Measurements from ENCODE around the gene AIG1.

Gene AIG1

GRCh38 chr6:143096403-143096802, 35.7 kb downstream of the AIG1 start:
- H3K9me3 ChIP-seq (ENCODE audit: control insufficient read depth, insufficient read depth, low read length), result no peaks in the 10 kb centered on the region
- H3K36me3 ChIP-seq (ENCODE audit: insufficient read depth, low read length), result no peaks in the 10 kb centered on the region
- no peak overlapping the region for H3K9ac ChIP-seq (ENCODE audit: low read depth, low read length)
- H3K4me1 ChIP-seq (ENCODE audit: insufficient read depth, low read length), result no peaks in the 10 kb centered on the region

- Histone ChIP-seq H3K9me3 (ENCODE audit: control insufficient read depth, insufficient read depth, low read length) (no peaks in the 10 kb centered on the region), H3K4me1 (ENCODE audit: insufficient read depth, low read length) (no peaks in the 10 kb centered on the region), H3K9ac (ENCODE audit: low read depth, low read length) (no peak overlapping the region), H3K36me3 (ENCODE audit: insufficient read depth, low read length) (no peaks in the 10 kb centered on the region)
Observed at GRCh38 chr6:143097224-143097795, 36.6 kb downstream of the AIG1 start.

- H3K9me3 ChIP-seq (ENCODE audit: control insufficient read depth, insufficient read depth, low read length), result no peaks in the 10 kb centered on the region
Observed at GRCh38 chr6:143098054-143098671, 37.5 kb downstream of the AIG1 start.

GRCh38 chr6:143099647-143100046, 39.0 kb downstream of the AIG1 start:
- H3K9me3 ChIP-seq (ENCODE audit: control insufficient read depth, insufficient read depth, low read length), result no peaks in the 10 kb centered on the region
- H3K36me3 ChIP-seq (ENCODE audit: insufficient read depth, low read length), result no peaks in the 10 kb centered on the region
- H3K9ac ChIP-seq (ENCODE audit: low read depth, low read length), result no peak overlapping the region
- no peaks in the 10 kb centered on the region for H3K4me1 ChIP-seq (ENCODE audit: insufficient read depth, low read length)

More at GRCh38 chr6:143098054-143098671, 37.5 kb downstream of the AIG1 start:
- Histone ChIP-seq H3K9ac (ENCODE audit: low read depth, low read length) (no peak overlapping the region), H3K4me1 (ENCODE audit: insufficient read depth, low read length) (no peaks in the 10 kb centered on the region), H3K36me3 (ENCODE audit: insufficient read depth, low read length) (no peaks in the 10 kb centered on the region)

GRCh38 chr6:143100429-143100828, 39.7 kb downstream of the AIG1 start:
- H3K36me3 ChIP-seq (ENCODE audit: insufficient read depth, low read length), result no peaks in the 10 kb centered on the region
- no peaks in the 10 kb centered on the region for H3K4me1 ChIP-seq (ENCODE audit: insufficient read depth, low read length)
- H3K9me3 ChIP-seq (ENCODE audit: control insufficient read depth, insufficient read depth, low read length), result no peaks in the 10 kb centered on the region
- H3K9ac ChIP-seq (ENCODE audit: low read depth, low read length), result no peak overlapping the region

- H3K9me3 ChIP-seq (ENCODE audit: control insufficient read depth, insufficient read depth, low read length), result no peaks in the 10 kb centered on the region
- H3K36me3 ChIP-seq (ENCODE audit: insufficient read depth, low read length), result no peaks in the 10 kb centered on the region
- no peak overlapping the region for H3K9ac ChIP-seq (ENCODE audit: low read depth, low read length)
- H3K4me1 ChIP-seq (ENCODE audit: insufficient read depth, low read length), result no peaks in the 10 kb centered on the region
Observed at GRCh38 chr6:143103916-143104315, 43.2 kb downstream of the AIG1 start.

- Histone ChIP-seq H3K4me1 (ENCODE audit: insufficient read depth, low read length) (no peaks in the 10 kb centered on the region), H3K9ac (ENCODE audit: low read depth, low read length) (no peak overlapping the region), H3K36me3 (ENCODE audit: insufficient read depth, low read length) (no peaks in the 10 kb centered on the region), H3K9me3 (ENCODE audit: control insufficient read depth, insufficient read depth, low read length) (no peaks in the 10 kb centered on the region)
Observed at GRCh38 chr6:143107440-143107839, 46.8 kb downstream of the AIG1 start.

- Histone ChIP-seq H3K36me3 (ENCODE audit: insufficient read depth, low read length) (no peaks in the 10 kb centered on the region), H3K9ac (ENCODE audit: low read depth, low read length) (no peak overlapping the region), H3K4me1 (ENCODE audit: insufficient read depth, low read length) (no peaks in the 10 kb centered on the region), H3K9me3 (ENCODE audit: control insufficient read depth, insufficient read depth, low read length) (no peaks in the 10 kb centered on the region)
Observed at GRCh38 chr6:143107911-143108761, 47.4 kb downstream of the AIG1 start.

- Histone ChIP-seq H3K9ac (ENCODE audit: low read depth, low read length) (no peak overlapping the region), H3K4me1 (ENCODE audit: insufficient read depth, low read length) (no peaks in the 10 kb centered on the region), H3K36me3 (ENCODE audit: insufficient read depth, low read length) (no peaks in the 10 kb centered on the region), H3K9me3 (ENCODE audit: control insufficient read depth, insufficient read depth, low read length) (no peaks in the 10 kb centered on the region)
Observed at GRCh38 chr6:143109196-143109595, 48.5 kb downstream of the AIG1 start.

- Histone ChIP-seq H3K9me3 (ENCODE audit: control insufficient read depth, insufficient read depth, low read length) (no peaks in the 10 kb centered on the region), H3K9ac (ENCODE audit: low read depth, low read length) (no peak overlapping the region), H3K36me3 (ENCODE audit: insufficient read depth, low read length) (no peaks in the 10 kb centered on the region), H3K4me1 (ENCODE audit: insufficient read depth, low read length) (no peaks in the 10 kb centered on the region)
Observed at GRCh38 chr6:143110572-143110971, 49.9 kb downstream of the AIG1 start.

- Histone ChIP-seq H3K9me3 (ENCODE audit: control insufficient read depth, insufficient read depth, low read length) (no peaks in the 10 kb centered on the region), H3K36me3 (ENCODE audit: insufficient read depth, low read length) (no peaks in the 10 kb centered on the region), H3K4me1 (ENCODE audit: insufficient read depth, low read length) (no peaks in the 10 kb centered on the region), H3K9ac (ENCODE audit: low read depth, low read length) (no peak overlapping the region)
Observed at GRCh38 chr6:143110996-143111395, 50.3 kb downstream of the AIG1 start.

GRCh38 chr6:143111443-143111842, 50.8 kb downstream of the AIG1 start:
- Histone ChIP-seq H3K9ac (ENCODE audit: low read depth, low read length) (no peak overlapping the region), H3K36me3 (ENCODE audit: insufficient read depth, low read length) (no peaks in the 10 kb centered on the region), H3K9me3 (ENCODE audit: control insufficient read depth, insufficient read depth, low read length) (no peaks in the 10 kb centered on the region), H3K4me1 (ENCODE audit: insufficient read depth, low read length) (no peaks in the 10 kb centered on the region)

- H3K9me3 ChIP-seq (ENCODE audit: control insufficient read depth, insufficient read depth, low read length), result no peaks in the 10 kb centered on the region
- no peaks in the 10 kb centered on the region for H3K36me3 ChIP-seq (ENCODE audit: insufficient read depth, low read length)
- no peaks in the 10 kb centered on the region for H3K4me1 ChIP-seq (ENCODE audit: insufficient read depth, low read length)
- H3K9ac ChIP-seq (ENCODE audit: low read depth, low read length), result no peak overlapping the region
Observed at GRCh38 chr6:143112084-143112768, 51.5 kb downstream of the AIG1 start.

- no peaks in the 10 kb centered on the region for H3K9me3 ChIP-seq (ENCODE audit: control insufficient read depth, insufficient read depth, low read length)
Observed at GRCh38 chr6:143112837-143113236, 52.1 kb downstream of the AIG1 start.

More at GRCh38 chr6:143112837-143113236, 52.1 kb downstream of the AIG1 start:
- no peak overlapping the region for H3K9ac ChIP-seq (ENCODE audit: low read depth, low read length)
- H3K36me3 ChIP-seq (ENCODE audit: insufficient read depth, low read length), result no peaks in the 10 kb centered on the region
- no peaks in the 10 kb centered on the region for H3K4me1 ChIP-seq (ENCODE audit: insufficient read depth, low read length)

Data from ES-I3 (cell line).